Skin of body (tissue), 2 donors: Measurements from ENCODE around the gene PDE6H. TPM values are rescaled to one million over a fixed set of nuclear protein-coding genes. Genes with fewer than 3 reads are reported as not detected.

Experiments
- DNase-seq: peaks from one replicate; lab custom pipeline; 2025; lab: John Stamatoyannopoulos, UW
- total RNA-seq: library from RNA; depleted of rRNA; stranded (reverse); fragments of >200 nt; gene quantifications from one replicate; pipeline ENCODE4 v1.2.3, GENCODE V29; 2014

Gene PDE6H
- total RNA-seq, 1 donor from 2014 or later: 0.59 TPM

GRCh38 chr12:15001733-15002382 lies 29.0 kb downstream of the PDE6H start:
- DNase-seq: peak; percentile 60

GRCh38 chr12:15004421-15004820 lies 31.6 kb downstream of the PDE6H start:
- DNase-seq: no peak

- DNase-seq: no peak
Observed at GRCh38 chr12:15005064-15005463, 32.2 kb downstream of the PDE6H start.

GRCh38 chr12:15007551-15007950 lies 34.7 kb downstream of the PDE6H start:
- no peak for DNase-seq

GRCh38 chr12:15011162-15011561 lies 38.3 kb downstream of the PDE6H start:
- no peak for DNase-seq

GRCh38 chr12:15013634-15014179 lies 40.9 kb downstream of the PDE6H start:
- no peak for DNase-seq

GRCh38 chr12:15014708-15015107 lies 41.9 kb downstream of the PDE6H start:
- no peak for DNase-seq

- no peak for DNase-seq
Observed at GRCh38 chr12:15015121-15015520, 42.3 kb downstream of the PDE6H start.

GRCh38 chr12:15020156-15020555 lies 47.3 kb downstream of the PDE6H start:
- no peak for DNase-seq

Other genes with a start within 250 kb of the PDE6H start
- gene WBP11, start 169.6 kb upstream of the PDE6H start, total RNA-seq: 26.9 TPM
- 1.4 TPM for gene C12orf60, start 169.4 kb upstream of the PDE6H start, total RNA-seq
- 0.39 TPM for gene SMCO3, start 158.9 kb upstream of the PDE6H start, total RNA-seq
- gene ART4, start 129.5 kb upstream of the PDE6H start, total RNA-seq: 1.3 TPM
- gene MGP, start 87.2 kb upstream of the PDE6H start, total RNA-seq: 127 TPM
- 1.9 TPM for gene ERP27, start 34.5 kb upstream of the PDE6H start, total RNA-seq
- gene ARHGDIB, start 11.4 kb upstream of the PDE6H start, total RNA-seq: 36.7 TPM
- gene RERG, start 248.4 kb downstream of the PDE6H start, total RNA-seq: 18.6 TPM